Neuronal stem cell (in vitro differentiated cells): ENCODE data around the gene GJB1.

Experiments
- DNase-seq: peaks from one replicate; pipeline ENCODE4 v3.0.0-alpha.2; 2013; ENCODE audit warnings: low spot score
- H2AFZ ChIP-seq: one replicate; pipeline ENCODE4 v1.6.1; 2013; ENCODE audit warnings: mild to moderate bottlenecking, low read length, inconsistent platforms
- H2AK5ac ChIP-seq: 2 replicates; pipeline ENCODE4 v1.6.1; 2013; ENCODE audit warnings: low read depth, mild to moderate bottlenecking, inconsistent platforms, low read length, moderate library complexity, mixed read lengths
- H2BK120ac ChIP-seq: 2 replicates; pipeline ENCODE4 v1.6.1; 2013; ENCODE audit warnings: low read depth, mild to moderate bottlenecking, inconsistent platforms, low read length, moderate library complexity, mixed read lengths
- H2BK12ac ChIP-seq: one replicate; pipeline ENCODE4 v1.6.1; 2013; ENCODE audit warnings: low read length, inconsistent platforms
- H2BK15ac ChIP-seq: 2 replicates; pipeline ENCODE4 v1.6.1; 2013; ENCODE audit warnings: mild to moderate bottlenecking, low read length, inconsistent platforms, mixed read lengths
- H2BK5ac ChIP-seq: one replicate; pipeline ENCODE4 v1.6.1; 2013; ENCODE audit warnings: inconsistent platforms, mild to moderate bottlenecking, low read length, moderate library complexity
- H3K14ac ChIP-seq: one replicate; pipeline ENCODE4 v1.6.1; 2013; ENCODE audit warnings: low read length, inconsistent platforms
- H3K18ac ChIP-seq: 2 replicates; pipeline ENCODE4 v1.6.1; 2013; ENCODE audit warnings: low read length, inconsistent platforms
- H3K23ac ChIP-seq: 2 replicates; pipeline ENCODE4 v1.6.1; 2013; ENCODE audit warnings: low read depth, mild to moderate bottlenecking, mixed read lengths, low read length, inconsistent platforms; ENCODE audit not compliant: poor library complexity
- H3K27ac ChIP-seq: replicated peaks from 3 replicates; pipeline ENCODE4 v1.5.1; 2013; ENCODE audit warnings: low read length, inconsistent platforms
- H3K27me3 ChIP-seq, 3 experiments: 2 replicates each; pipeline ENCODE4 v1.6.1; 2013; ENCODE audit warnings: low read length in 3 of 3, mild to moderate bottlenecking in 2 of 3, inconsistent platforms in 1 of 3, low read depth in 1 of 3, mixed read lengths in 1 of 3, moderate library complexity in 1 of 3; ENCODE audit not compliant: control insufficient read depth in 3 of 3, insufficient read depth in 3 of 3
- H3K36me3 ChIP-seq, 2 donors: replicated peaks in 1 of 2; 2 replicates each; pipeline ENCODE4 v1.6.1; 2013; ENCODE audit warnings: low read length in 2 of 2; ENCODE audit not compliant: control insufficient read depth in 2 of 2, insufficient read depth in 2 of 2
- H3K4ac ChIP-seq: 2 replicates; pipeline ENCODE4 v1.6.1; 2013; ENCODE audit warnings: inconsistent platforms, mild to moderate bottlenecking, low read length, moderate library complexity
- H3K4me1 ChIP-seq, 2 donors: 1 replicate in 1 of 2; 2 replicates in 1 of 2; pipeline ENCODE4 v1.6.1; 2013; ENCODE audit warnings: low read length in 2 of 2, low read depth in 1 of 2; ENCODE audit not compliant: control insufficient read depth in 2 of 2, insufficient read depth in 1 of 2
- H3K4me2 ChIP-seq: one replicate; pipeline ENCODE4 v1.6.1; 2013; ENCODE audit warnings: mild to moderate bottlenecking, low read length, inconsistent platforms; ENCODE audit not compliant: insufficient read depth, poor library complexity, severe bottlenecking
- H3K4me3 ChIP-seq, 2 donors: 2 replicates each; pipeline ENCODE4 v1.5.1; 2013; ENCODE audit warnings: low read length in 2 of 2, mild to moderate bottlenecking in 2 of 2, inconsistent platforms in 1 of 2, moderate library complexity in 1 of 2
- H3K79me1 ChIP-seq: one replicate; pipeline ENCODE4 v1.6.1; 2013; ENCODE audit warnings: low read depth, mild to moderate bottlenecking, inconsistent platforms, low read length, moderate library complexity
- H3K9ac ChIP-seq: one replicate; pipeline ENCODE4 v1.6.1; 2013; ENCODE audit warnings: mild to moderate bottlenecking, low read depth, low read length, inconsistent platforms; ENCODE audit not compliant: poor library complexity
- H3K9me3 ChIP-seq, 2 donors: replicated peaks in 1 of 2; 2 replicates each; pipeline versions ENCODE3 to v1.6.1; 2013; ENCODE audit warnings: low read length in 2 of 2, mild to moderate bottlenecking in 2 of 2, inconsistent platforms in 1 of 2, low read depth in 1 of 2, mixed read lengths in 1 of 2, moderate library complexity in 1 of 2; ENCODE audit not compliant: control insufficient read depth in 2 of 2, insufficient read depth in 1 of 2
- H4K8ac ChIP-seq: one replicate; pipeline ENCODE4 v1.6.1; 2013; ENCODE audit warnings: low read depth, mild to moderate bottlenecking, inconsistent platforms, low read length, moderate library complexity
- H4K91ac ChIP-seq: one replicate; pipeline ENCODE4 v1.6.1; 2013; ENCODE audit warnings: low read length, low read depth, mild to moderate bottlenecking, inconsistent platforms; ENCODE audit not compliant: poor library complexity
- WGBS, 2 donors: extraction: QIAGEN DNeasy Blood & Tissue Kit; methylation state at CpG; one replicate each; pipeline ENCODE4 v1.1.7; 2013; ENCODE audit warnings: missing lambda C conversion rate in 2 of 2, mixed read lengths in 1 of 2; ENCODE audit not compliant: insufficient read length in 2 of 2, insufficient replicate concordance in 1 of 2; ENCODE audit errors: extremely low coverage in 2 of 2; 5-methylcytosine and 5-hydroxymethylcytosine counted together

Gene GJB1

DNA sequence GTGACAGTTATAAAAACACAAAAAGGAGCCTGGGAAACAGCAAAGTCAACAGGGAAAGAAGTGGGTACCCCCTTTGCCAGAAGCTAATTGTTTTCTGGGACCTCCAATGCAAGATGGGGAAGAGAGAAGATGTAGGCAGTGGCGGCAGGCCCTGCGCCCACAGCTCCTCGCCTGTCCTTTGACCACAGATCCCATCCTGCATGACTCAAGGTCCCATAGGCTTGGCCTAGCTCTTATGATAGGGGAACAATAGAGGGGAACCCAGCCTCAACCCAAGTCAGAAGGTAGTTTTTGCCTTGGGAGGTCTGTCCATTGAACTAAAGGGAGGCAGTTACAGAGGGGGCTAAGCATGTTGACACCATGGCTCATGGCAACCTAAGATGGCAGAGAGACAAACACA is 16.8 kb downstream of the GJB1 start:
- H3K14ac ChIP-seq, result no peak overlapping the region
- no peak overlapping the region for H2BK15ac ChIP-seq
- H3K79me1 ChIP-seq, result peaks cover 2% of the 10 kb centered on the region
- DNase-seq, result no peak
- H4K91ac ChIP-seq, result no peak overlapping the region
- no peaks in the 10 kb centered on the region for H3K4me1 ChIP-seq
- no peak overlapping the region for H4K8ac ChIP-seq
- H3K36me3 ChIP-seq, result peaks cover 29 to 57% of the 10 kb centered on the region in 2 donors
- no peak overlapping the region for H2BK5ac ChIP-seq
- H2AK5ac ChIP-seq, result no peak overlapping the region
- H2AFZ ChIP-seq, result no peak overlapping the region
- H3K4ac ChIP-seq, result no peak overlapping the region
- no peak overlapping the region for H3K4me3 ChIP-seq
- H3K9me3 ChIP-seq, result no peaks in the 10 kb centered on the region
- no peak overlapping the region for H3K18ac ChIP-seq
- H3K4me2 ChIP-seq, result no peak overlapping the region
- no peak overlapping the region for H2BK120ac ChIP-seq
- H3K27ac ChIP-seq, result no peak overlapping the region
- H3K23ac ChIP-seq, result no peak overlapping the region
- WGBS, 2 donors, result no CpG with 5 or more reads among the region's 3 CpGs
- H2BK12ac ChIP-seq, result no peak overlapping the region
- no peak overlapping the region for H3K9ac ChIP-seq
- no peaks in the 10 kb centered on the region for H3K27me3 ChIP-seq

DNA sequence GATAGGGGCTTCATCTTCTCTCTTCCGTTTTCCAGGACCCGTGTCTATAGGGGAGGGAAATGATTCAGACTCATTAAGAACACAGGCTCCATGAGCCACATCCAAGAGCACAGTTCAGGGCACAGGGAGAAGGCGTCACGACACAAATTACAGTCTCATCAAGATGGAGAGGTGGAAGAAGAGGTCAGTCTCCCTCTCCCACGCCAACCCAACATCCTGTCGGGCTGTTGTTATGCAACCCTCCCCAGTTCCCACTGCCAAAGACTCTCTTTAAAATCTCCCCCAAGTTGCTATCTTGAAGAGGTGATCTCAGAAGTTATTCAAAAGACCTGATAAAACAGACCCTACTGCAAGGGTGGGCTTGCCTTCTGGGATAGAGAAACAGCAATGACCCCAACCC is 18.3 kb downstream of the GJB1 start:
- Histone ChIP-seq H3K9me3 (no peaks in the 10 kb centered on the region), H3K23ac (no peak overlapping the region), H3K79me1 (peaks cover 2% of the 10 kb centered on the region), H3K9ac (no peak overlapping the region), H2BK5ac (no peak overlapping the region), H4K91ac (no peak overlapping the region), H3K27ac (no peak overlapping the region), H3K36me3 (peaks cover 40 to 72% of the 10 kb centered on the region in 2 donors), H3K4me1 (no peaks in the 10 kb centered on the region), H4K8ac (no peak overlapping the region), H2AFZ (no peak overlapping the region), H2BK15ac (no peak overlapping the region), H2BK120ac (no peak overlapping the region), H3K18ac (no peak overlapping the region), H3K14ac (no peak overlapping the region), H3K4me2 (no peak overlapping the region), H3K4me3 (no peak overlapping the region), H2AK5ac (no peak overlapping the region), H2BK12ac (no peak overlapping the region), H3K27me3 (no peaks in the 10 kb centered on the region), H3K4ac (no peak overlapping the region)
- DNase-seq, result no peak
- no CpG with 5 or more reads among the region's 6 CpGs for WGBS, 2 donors

DNA sequence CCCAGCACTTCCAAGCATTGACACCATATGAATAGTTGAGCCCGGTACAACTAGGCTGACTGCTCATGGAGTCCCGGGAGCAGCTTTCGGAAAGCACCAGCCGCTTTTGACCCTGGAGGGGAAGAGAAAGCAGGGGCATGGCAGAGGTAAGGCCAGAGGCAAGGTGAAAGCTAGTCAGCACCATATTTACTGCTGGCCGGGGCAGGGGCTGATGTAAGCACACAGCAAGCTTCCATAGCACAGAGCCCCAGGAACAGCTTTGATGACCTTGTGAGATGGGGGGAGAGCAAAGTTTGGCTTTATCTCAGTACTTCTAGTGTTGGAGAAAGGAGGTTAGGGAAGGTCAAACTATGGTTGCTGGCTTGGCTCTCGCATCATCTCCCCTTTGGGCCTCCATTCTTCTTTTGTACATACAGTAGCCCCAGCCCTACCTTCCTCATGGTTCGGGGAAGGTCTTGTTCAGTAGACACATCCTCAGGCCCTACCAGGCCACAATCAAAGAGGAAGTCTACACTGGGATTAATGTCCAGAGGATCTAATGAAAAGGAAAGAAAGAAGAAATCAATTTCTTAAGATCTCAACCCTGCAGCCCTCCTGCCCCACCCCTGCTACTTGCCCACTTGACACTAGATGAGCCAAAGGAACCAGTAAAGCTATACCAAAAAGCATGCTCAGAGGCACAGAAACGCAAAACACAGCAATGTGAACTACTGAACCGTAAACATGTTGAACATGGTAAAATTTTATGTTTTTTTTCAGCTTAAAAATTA is 21.5 kb downstream of the GJB1 start:
- Histone ChIP-seq H2BK12ac (no peak overlapping the region), H3K18ac (no peak overlapping the region), H3K4me3 (no peak overlapping the region), H3K23ac (no peak overlapping the region), H3K27ac (no peak overlapping the region), H3K4me1 (no peaks in the 10 kb centered on the region), H3K27me3 (no peaks in the 10 kb centered on the region), H3K9ac (no peak overlapping the region), H2AK5ac (no peak overlapping the region), H2BK120ac (no peak overlapping the region), H3K4ac (no peak overlapping the region), H4K91ac (no peak overlapping the region), H3K4me2 (no peak overlapping the region), H3K14ac (no peak overlapping the region), H3K79me1 (peaks cover 6% of the 10 kb centered on the region), H3K36me3 (peaks cover 66 to 100% of the 10 kb centered on the region in 2 donors), H4K8ac (no peak overlapping the region), H2AFZ (no peak overlapping the region), H2BK5ac (no peak overlapping the region), H2BK15ac (no peak overlapping the region), H3K9me3 (no peaks in the 10 kb centered on the region)
- no CpG with 5 or more reads among the region's 9 CpGs for WGBS, 2 donors
- DNase-seq, result no peak

DNA sequence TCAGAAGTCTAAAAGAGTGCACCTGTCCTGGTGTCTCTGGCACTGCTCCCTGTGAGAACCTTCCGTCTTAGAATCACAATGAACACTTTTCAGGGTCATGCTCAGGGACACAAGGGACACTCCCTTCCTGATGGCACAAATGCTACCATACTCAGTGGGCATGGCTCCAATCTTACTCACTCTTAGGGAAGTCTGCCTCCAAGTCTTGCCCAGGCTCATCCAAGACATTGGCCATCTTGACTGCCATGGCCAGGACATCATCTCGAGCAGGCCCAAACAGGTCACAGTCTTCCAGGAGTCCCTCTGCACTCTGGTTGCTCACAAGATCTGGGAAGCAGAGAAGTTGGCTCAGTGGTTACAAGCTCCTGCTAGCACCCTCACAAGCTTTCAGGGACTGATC is 22.1 kb downstream of the GJB1 start:
- Histone ChIP-seq H2BK5ac (no peak overlapping the region), H3K4me2 (no peak overlapping the region), H2AFZ (no peak overlapping the region), H4K8ac (no peak overlapping the region), H2BK120ac (no peak overlapping the region), H3K9me3 (no peaks in the 10 kb centered on the region), H3K27me3 (no peaks in the 10 kb centered on the region), H2BK15ac (no peak overlapping the region), H3K36me3 (peaks cover 72 to 100% of the 10 kb centered on the region in 2 donors), H2BK12ac (no peak overlapping the region), H3K79me1 (peaks cover 9% of the 10 kb centered on the region), H3K4ac (no peak overlapping the region), H3K4me3 (no peak overlapping the region), H4K91ac (no peak overlapping the region), H2AK5ac (no peak overlapping the region), H3K14ac (no peak overlapping the region), H3K27ac (no peak overlapping the region), H3K9ac (no peak overlapping the region), H3K18ac (no peak overlapping the region), H3K4me1 (no peaks in the 10 kb centered on the region), H3K23ac (no peak overlapping the region)
- DNase-seq, result no peak
- no CpG with 5 or more reads among the region's 2 CpGs for WGBS, 2 donors
